Measurements from ENCODE around the gene OLFM2. TPM values are rescaled to one million over a fixed set of nuclear protein-coding genes. Genes with fewer than 3 reads are reported as not detected.
A peak's percentile ranks its signal among the peaks of the same experiment; 100 is the strongest.
"Not testable (repeated sequence)": the region's sequence is repeated elsewhere in the genome, so short reads cannot be mapped to it uniquely, and the experiment has no call there.

OLFM2 gene
- total RNA-seq, 4 donors from 2014 or later = 0.25 to 0.78 TPM; not detected in 2

GRCh38 chr19:9823816-9824215 lies 112.5 kb downstream of the OLFM2 start:
- Histone ChIP-seq H3K27ac (no peak overlapping the region), H3K36me3 (no peaks in the 10 kb centered on the region), H3K4me3 (no peak overlapping the region), H3K4me1 (peaks cover 12 to 22% of the 10 kb centered on the region in 2 donors), H3K9me3 (no peaks in the 10 kb centered on the region), H3K27me3 (no peaks in the 10 kb centered on the region)
- no peak for DNase-seq
- TF ChIP-seq POLR2A (IDR thresholded peaks at IDR 0.05) = no peak
- no peak for TF ChIP-seq CTCF (IDR thresholded peaks at IDR 0.05 in 4 of 5, conservative IDR thresholded peaks at IDR 0.05 in 1 of 5)
- no peak for ATAC-seq
- intact Hi-C loops (cut with DNase I; ENCODE audit: low total_unique reads) (no loop called here), in situ Hi-C loops (cut with MboI; ENCODE audit: low sequenced_read_pairs in 4 of 4) (no loop called here)

- H3K27me3 ChIP-seq; intact Hi-C loops (cut with DNase I; ENCODE audit: low total_unique reads); H3K36me3 ChIP-seq; DNase-seq; ATAC-seq; H3K9me3 ChIP-seq; in situ Hi-C loops (cut with MboI; ENCODE audit: low sequenced_read_pairs in 4 of 4): not testable (repeated sequence)
- Histone ChIP-seq H3K4me3 (peak overlapping the region in 3 of 4 donors; percentile 43 to 97 (median 93)), H3K4me1 (peaks cover 10 to 23% of the 10 kb centered on the region in 2 donors), H3K27ac (peak overlapping the region; percentile 91 to 100 (median 98))
These were observed 116.3 kb downstream of the OLFM2 start for GRCh38 chr19:9820034-9820433.

- no peak for DNase-seq
- Histone ChIP-seq H3K27ac (peak overlapping the region; percentile 91 to 100 (median 98)), H3K36me3 (peaks cover 0 to 4% of the 10 kb centered on the region in 2 donors), H3K27me3 (no peaks in the 10 kb centered on the region), H3K4me3 (peak overlapping the region; percentile 38 to 97 (median 68)), H3K9me3 (no peaks in the 10 kb centered on the region), H3K4me1 (peaks cover 10 to 23% of the 10 kb centered on the region in 2 donors)
- in situ Hi-C loops (cut with MboI; ENCODE audit: low sequenced_read_pairs in 4 of 4) = no loop called here
- intact Hi-C loops (cut with DNase I; ENCODE audit: low total_unique reads) = loop anchor here (1.0 to 5.0 kb wide), 7 partner anchors 8 to 987 kb away; partner anchors contain the start of genes MBD3L1, PIN1, PPAN and UBL5
- no peak for ATAC-seq
- TF ChIP-seq POLR2A (IDR thresholded peaks at IDR 0.05) (no peak), CTCF (IDR thresholded peaks at IDR 0.05 in 4 of 5, conservative IDR thresholded peaks at IDR 0.05 in 1 of 5) (no peak)
These were observed 116.8 kb downstream of the OLFM2 start for GRCh38 chr19:9819596-9819909.

DNA sequence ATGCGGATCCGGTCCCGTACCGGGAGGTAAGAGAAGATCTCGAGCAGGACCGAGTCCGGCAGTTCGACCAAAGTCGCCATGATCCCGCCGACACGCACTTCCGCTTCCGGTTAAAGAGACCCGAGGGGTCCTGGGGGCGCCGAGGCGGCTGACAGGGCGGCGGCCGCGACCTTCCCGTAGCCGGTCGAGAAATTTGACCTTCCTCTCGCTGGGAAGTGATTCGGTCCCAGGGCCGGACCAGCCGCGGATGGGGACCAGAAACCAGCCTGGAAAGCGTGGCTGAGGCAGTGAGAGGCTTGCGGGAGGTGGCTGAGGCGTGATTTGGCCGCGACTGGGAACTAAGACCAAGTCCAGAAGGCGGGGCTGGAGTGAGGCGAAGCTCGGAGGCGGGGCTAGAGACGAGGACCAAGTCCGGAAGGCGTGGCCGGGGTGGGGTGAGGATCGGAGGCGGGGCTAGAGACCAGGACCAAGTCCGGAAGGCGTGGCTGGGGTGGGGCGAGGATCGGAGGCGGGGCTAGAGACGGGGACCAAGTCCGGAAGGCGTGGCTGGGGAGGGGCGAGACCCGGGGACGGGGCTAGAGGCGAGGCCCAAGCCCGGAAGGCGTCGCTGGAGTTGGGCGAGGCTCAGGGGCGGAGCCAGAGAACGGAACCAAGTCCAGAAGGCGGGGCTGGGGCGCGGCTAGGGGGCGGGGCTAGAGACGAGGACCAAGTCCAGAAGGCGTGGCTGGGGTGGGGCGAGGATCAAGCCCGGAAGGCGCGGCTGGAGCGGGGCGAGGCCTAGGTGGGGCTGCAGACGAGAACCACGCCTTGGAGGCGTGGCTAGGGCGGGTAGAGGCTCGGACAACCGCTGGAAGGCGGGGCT lies 117.3 kb downstream of the OLFM2 start, which contains the start of gene FBXL12:
FBXL12 (minus strand) TSS at position 346 of the 862 bp plus-strand sequence; CDS start at position 80, 266 bp downstream.
- DNase-seq (peak; percentile 100), ATAC-seq (peak; percentile 88 to 91)
- peak within 1 kb of the TSS; percentile 93 to 100 (median 95) for H3K4me3 ChIP-seq
- intact Hi-C loops (cut with DNase I; ENCODE audit: low total_unique reads) = loop anchor here (1.0 to 5.0 kb wide), 7 partner anchors 8 to 987 kb away; partner anchors contain the start of genes MBD3L1, PIN1, PPAN and UBL5
- H3K27ac ChIP-seq = peak within 1 kb of the TSS; percentile 91 to 100 (median 98)
- TF ChIP-seq POLR2A (IDR thresholded peaks at IDR 0.05) (peak; percentile 71 to 79), CTCF (IDR thresholded peaks at IDR 0.05 in 4 of 5, conservative IDR thresholded peaks at IDR 0.05 in 1 of 5) (no peak)
- H3K36me3 ChIP-seq = peaks cover 0 to 8% of the 10 kb centered on the region in 2 donors
- no peaks in the 10 kb centered on the region for H3K27me3 ChIP-seq
- peaks cover 10 to 23% of the 10 kb centered on the region in 2 donors for H3K4me1 ChIP-seq
- no peaks in the 10 kb centered on the region for H3K9me3 ChIP-seq
- in situ Hi-C loops (cut with MboI; ENCODE audit: low sequenced_read_pairs in 4 of 4) = no loop called here

DNA sequence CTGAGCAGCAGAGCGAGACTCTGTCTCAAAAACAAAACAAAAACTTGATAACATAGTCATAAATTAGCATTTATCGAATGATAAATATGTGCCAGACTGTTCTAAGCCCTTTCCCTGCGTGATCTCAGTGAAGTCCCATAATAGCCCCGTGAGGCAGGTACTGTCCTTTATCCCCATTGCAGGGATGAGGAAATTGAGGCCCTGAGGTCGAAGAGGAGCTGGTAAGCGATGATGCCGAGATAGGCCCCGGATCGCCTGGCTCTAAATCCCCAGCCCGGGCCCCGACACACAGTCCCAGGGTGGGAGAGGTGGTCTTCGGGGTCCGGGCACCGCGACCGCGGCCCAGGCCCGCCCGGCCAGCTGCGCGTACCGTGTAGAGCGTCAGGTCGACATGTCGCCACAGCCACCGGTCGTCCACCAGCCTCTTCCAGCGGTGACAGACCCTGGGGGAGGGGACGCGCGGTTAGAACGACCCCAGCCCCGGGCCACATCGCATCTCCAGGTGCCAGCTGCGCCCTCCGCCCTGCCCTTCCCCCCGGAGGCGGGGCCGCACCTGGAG lies 118.1 kb downstream of the OLFM2 start:
- peak overlapping the region; percentile 91 to 100 (median 98) for H3K27ac ChIP-seq
- H3K27me3 ChIP-seq = no peaks in the 10 kb centered on the region
- TF ChIP-seq CTCF (IDR thresholded peaks at IDR 0.05 in 4 of 5, conservative IDR thresholded peaks at IDR 0.05 in 1 of 5) (no peak), POLR2A (IDR thresholded peaks at IDR 0.05) (no peak)
- in situ Hi-C loops (cut with MboI; ENCODE audit: low sequenced_read_pairs in 4 of 4) (no loop called here), intact Hi-C loops (cut with DNase I; ENCODE audit: low total_unique reads) (loop anchor here (2.0 to 5.0 kb wide), 4 partner anchors 49 to 986 kb away; partner anchors contain the start of genes MBD3L1, PPAN, ZNF266 and ZNF558)
- DNase-seq = no peak
- no peaks in the 10 kb centered on the region for H3K9me3 ChIP-seq
- ATAC-seq = peak in 1 of 2 donors; percentile 2
- peak overlapping the region; percentile 93 to 100 (median 95) for H3K4me3 ChIP-seq
- peaks cover 0 to 12% of the 10 kb centered on the region in 2 donors for H3K36me3 ChIP-seq
- peaks cover 10 to 23% of the 10 kb centered on the region in 2 donors for H3K4me1 ChIP-seq
